HG03565 (cell line): ENCODE results near the gene CCNJL.
"Not testable (repeated sequence)": the region's sequence is repeated elsewhere in the genome, so short reads cannot be mapped to it uniquely, and the experiment has no call there.

ENCODE experiments used
- ATAC-seq: cut with Tn5 transposase; IDR thresholded peaks from one replicate; pipeline ENCODE4 v1.9.1; 2021; ENCODE audit warnings: mild to moderate bottlenecking, moderate library complexity; ENCODE audit not compliant: unreplicated experiment

The CCNJL gene

GRCh38 chr5:160334716-160335115 lies 22.4 kb upstream of the CCNJL start:
- not testable (repeated sequence) for ATAC-seq

GRCh38 chr5:160333721-160334120 lies 21.4 kb upstream of the CCNJL start:
- no peak for ATAC-seq

GRCh38 chr5:160330212-160330611 lies 17.8 kb upstream of the CCNJL start:
- ATAC-seq, result no peak

- no peak for ATAC-seq
Observed at GRCh38 chr5:160327818-160328217, 15.5 kb upstream of the CCNJL start.

- ATAC-seq, result no peak
Observed at GRCh38 chr5:160326981-160327380, 14.6 kb upstream of the CCNJL start.

- no peak for ATAC-seq
Observed at GRCh38 chr5:160325716-160326115, 13.4 kb upstream of the CCNJL start.

GRCh38 chr5:160324886-160325285 lies 12.5 kb upstream of the CCNJL start:
- ATAC-seq, result no peak

- no peak for ATAC-seq
Observed at GRCh38 chr5:160318409-160318808, 6.0 kb upstream of the CCNJL start.

GRCh38 chr5:160317434-160317833 lies 5.1 kb upstream of the CCNJL start:
- no peak for ATAC-seq

GRCh38 chr5:160315968-160316367 lies 3.6 kb upstream of the CCNJL start:
- ATAC-seq, result no peak

GRCh38 chr5:160312960-160313727 lies 780 bp upstream of the CCNJL start:
- ATAC-seq, result no peak

- no peak for ATAC-seq
Observed at GRCh38 chr5:160311491-160312133, 752 bp downstream of the CCNJL start.

- no peak for ATAC-seq
Observed at GRCh38 chr5:160310552-160311295, 1.6 kb downstream of the CCNJL start.

GRCh38 chr5:160310140-160310539 lies 2.2 kb downstream of the CCNJL start:
- ATAC-seq, result no peak

GRCh38 chr5:160306696-160307095 lies 5.7 kb downstream of the CCNJL start:
- ATAC-seq, result no peak

GRCh38 chr5:160305319-160305718 lies 7.0 kb downstream of the CCNJL start:
- no peak for ATAC-seq

GRCh38 chr5:160303690-160304089 lies 8.7 kb downstream of the CCNJL start:
- ATAC-seq, result no peak

- ATAC-seq, result no peak
Observed at GRCh38 chr5:160298189-160298588, 14.2 kb downstream of the CCNJL start.

GRCh38 chr5:160297776-160298175 lies 14.6 kb downstream of the CCNJL start:
- ATAC-seq, result no peak

GRCh38 chr5:160297004-160297403 lies 15.4 kb downstream of the CCNJL start:
- ATAC-seq, result no peak

GRCh38 chr5:160296496-160296895 lies 15.9 kb downstream of the CCNJL start:
- no peak for ATAC-seq
